Activated T-cell treated with anti-CD3 and anti-CD28 coated beads, Interleukin-2, amount 50 U/mL, for 24 hours (primary cell): ENCODE data around the gene INCA1.

Experiments
- DNase-seq: peaks from one replicate; pipeline ENCODE4 v3.0.0-alpha.2; 2020
- H3K27ac Mint-ChIP-seq: 2 replicates; pipeline ENCODE4 v1.8.0; 2020; ENCODE audit warnings: mild to moderate bottlenecking, mixed read lengths
- H3K27me3 Mint-ChIP-seq: 2 replicates; pipeline ENCODE4 v1.8.0; 2020; ENCODE audit warnings: mixed read lengths
- H3K36me3 Mint-ChIP-seq: 2 replicates; pipeline ENCODE4 v1.8.0; 2020; ENCODE audit warnings: low read depth, mixed read lengths
- H3K4me1 Mint-ChIP-seq: 2 replicates; pipeline ENCODE4 v1.8.0; 2020; ENCODE audit warnings: low read depth, mixed read lengths
- H3K4me3 Mint-ChIP-seq: 2 replicates; pipeline ENCODE4 v1.8.0; 2020; ENCODE audit warnings: mild to moderate bottlenecking, moderate library complexity, mixed read lengths
- H3K9me3 Mint-ChIP-seq: 2 replicates; pipeline ENCODE4 v1.8.0; 2020; ENCODE audit warnings: mixed read lengths

The INCA1 gene

DNA sequence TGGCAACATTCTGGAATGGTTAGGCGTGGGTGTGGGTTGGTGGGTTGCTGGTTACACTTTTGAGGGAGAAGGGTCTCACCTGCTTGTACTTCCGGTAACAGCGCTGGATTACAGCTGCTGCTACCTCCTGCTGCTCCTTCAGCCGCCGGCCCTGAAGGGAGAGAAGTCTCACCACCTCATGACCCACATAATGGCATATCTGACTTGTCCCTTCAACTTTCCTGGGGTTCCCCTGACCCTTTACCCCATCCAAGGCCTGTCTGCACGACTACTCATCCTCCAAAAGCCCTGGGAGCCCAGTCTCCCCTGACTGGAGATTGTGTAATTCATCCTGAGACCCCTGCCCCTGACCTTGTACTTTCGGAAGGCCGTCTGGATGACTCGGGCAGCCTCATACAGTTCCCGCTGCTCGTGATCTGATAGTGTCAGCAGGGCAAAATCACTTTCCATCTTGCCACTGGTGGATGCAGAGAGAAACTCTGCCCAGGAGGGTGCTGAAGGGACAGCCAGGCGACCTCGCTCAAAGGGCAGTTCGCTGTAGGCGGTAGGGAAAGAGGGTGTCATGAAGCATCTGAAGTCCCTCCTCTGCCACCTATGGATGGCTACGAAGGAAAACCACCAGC lies 27.7 kb downstream of the INCA1 start:
- Mint-ChIP-seq H3K4me1 (peaks cover 43% of the 10 kb centered on the region), H3K27ac (no peak overlapping the region), H3K9me3 (peaks cover 5% of the 10 kb centered on the region), H3K4me3 (no peak overlapping the region), H3K27me3 (no peaks in the 10 kb centered on the region), H3K36me3 (peaks cover 9% of the 10 kb centered on the region)
- peak; percentile 75 for DNase-seq

DNA sequence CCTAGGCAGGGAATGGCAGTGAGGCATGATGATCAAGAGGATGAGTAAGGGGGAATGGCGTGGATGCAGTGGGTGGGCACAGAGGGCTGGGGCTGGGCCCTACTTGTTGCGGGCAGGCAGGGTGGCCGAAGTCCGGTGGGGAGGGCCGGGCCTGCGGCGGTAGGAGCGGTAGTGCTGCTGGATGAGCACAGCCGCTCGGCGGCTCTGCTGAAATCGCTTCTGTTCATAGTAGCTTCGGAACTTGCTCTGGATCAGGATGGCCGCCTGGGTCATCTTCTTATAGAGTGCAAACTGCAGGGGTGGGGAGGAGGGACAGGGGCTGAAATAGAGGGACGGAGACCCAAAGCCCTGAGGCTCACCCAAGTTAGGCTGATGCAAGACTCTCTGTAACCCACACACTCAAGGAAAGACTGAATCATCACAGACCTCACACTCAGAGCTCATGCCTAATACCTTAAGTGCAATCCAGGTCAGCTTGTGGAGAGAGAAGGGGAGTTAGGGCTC lies 28.2 kb downstream of the INCA1 start:
- Mint-ChIP-seq H3K4me1 (peaks cover 43% of the 10 kb centered on the region), H3K36me3 (peaks cover 10% of the 10 kb centered on the region), H3K4me3 (no peak overlapping the region), H3K9me3 (peaks cover 5% of the 10 kb centered on the region), H3K27me3 (no peaks in the 10 kb centered on the region), H3K27ac (no peak overlapping the region)
- DNase-seq: peak; percentile 78

DNA sequence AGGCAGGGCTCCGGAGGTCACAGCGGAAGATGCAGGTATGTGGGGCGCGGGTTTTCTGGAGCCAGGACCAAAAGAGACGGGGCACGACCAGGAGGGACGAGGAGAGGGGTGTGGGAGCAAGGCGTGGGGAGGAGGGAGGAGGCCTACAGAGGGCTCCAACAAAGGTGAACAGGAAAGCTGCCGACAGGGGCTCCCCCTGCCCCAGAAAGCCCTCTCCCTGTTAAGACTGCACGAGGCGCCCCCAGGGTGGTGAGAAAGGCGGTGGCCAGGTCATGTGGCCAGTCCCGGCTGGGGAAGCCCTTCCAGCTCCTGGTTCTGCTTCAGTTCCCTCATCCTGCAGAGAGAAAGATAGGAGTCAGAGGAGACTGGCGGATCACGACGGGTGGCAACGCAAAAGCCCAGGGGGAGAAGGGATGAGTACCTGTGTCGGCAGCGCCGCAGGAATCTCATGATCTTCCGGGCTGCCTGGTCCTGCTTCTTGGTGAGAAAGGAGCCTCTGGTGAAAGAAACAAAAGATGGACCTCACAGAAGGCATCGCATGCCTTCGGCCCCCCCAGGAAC lies 28.8 kb downstream of the INCA1 start:
- no peak overlapping the region for H3K4me3 Mint-ChIP-seq
- H3K27me3 Mint-ChIP-seq: no peaks in the 10 kb centered on the region
- no peak overlapping the region for H3K27ac Mint-ChIP-seq
- peaks cover 43% of the 10 kb centered on the region for H3K4me1 Mint-ChIP-seq
- DNase-seq: peak; percentile 73
- peaks cover 5% of the 10 kb centered on the region for H3K9me3 Mint-ChIP-seq
- peaks cover 15% of the 10 kb centered on the region for H3K36me3 Mint-ChIP-seq

DNA sequence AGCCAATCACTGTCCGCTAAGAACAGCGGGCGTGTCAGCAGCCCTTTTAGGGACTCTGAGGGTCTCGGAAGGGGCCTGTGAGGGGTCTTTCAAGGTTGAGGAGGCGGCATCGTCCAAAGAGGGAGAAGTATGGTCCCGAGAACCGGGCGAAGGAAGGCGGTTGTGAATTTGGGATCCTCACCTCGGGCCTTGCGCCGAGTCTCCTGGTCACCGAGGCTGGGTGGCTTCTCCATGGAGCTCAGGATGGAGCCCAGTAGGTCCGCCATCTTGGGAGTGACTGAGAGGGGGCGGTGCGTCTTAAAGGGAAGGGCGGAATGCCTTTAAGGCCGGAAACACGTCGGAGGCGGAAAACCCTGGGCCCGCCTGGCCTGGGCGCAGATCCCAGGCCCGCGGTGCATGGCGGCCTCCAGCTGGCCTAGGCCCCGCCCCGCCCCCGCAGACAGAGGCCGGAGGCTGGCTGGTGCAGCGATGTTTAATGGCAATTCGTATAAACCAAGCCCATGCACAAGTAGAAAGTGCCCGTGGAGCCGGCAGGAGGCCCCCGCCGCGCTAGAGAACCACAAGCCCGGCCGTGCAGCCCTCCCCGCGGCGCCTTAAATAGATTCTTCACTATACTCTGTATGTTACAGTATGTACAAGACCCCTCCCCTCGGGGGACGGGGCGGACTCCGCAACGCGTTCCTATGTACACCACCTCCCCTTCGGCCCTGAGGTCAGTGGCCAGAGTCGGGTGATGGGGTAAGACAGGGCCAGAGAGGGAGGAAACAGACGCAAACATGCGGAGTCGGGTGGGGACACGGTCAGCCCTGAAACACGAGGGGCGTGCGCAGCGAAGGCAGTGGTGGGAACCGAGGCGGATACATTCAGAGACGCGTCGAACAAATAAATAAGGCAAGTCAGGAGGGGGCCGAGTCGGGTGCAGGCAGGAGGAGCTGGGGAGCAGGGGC lies 29.5 kb downstream of the INCA1 start, which contains the start of gene SPAG7:
Gene SPAG7, minus strand, starts transcription at position 279 of the 947 bp plus-strand sequence. Its CDS starts 13 bp downstream, at position 266.
- Mint-ChIP-seq H3K4me1 (peaks cover 43% of the 10 kb centered on the region), H3K36me3 (peaks cover 17% of the 10 kb centered on the region), H3K9me3 (peaks cover 5% of the 10 kb centered on the region), H3K27ac (no peak within 1 kb of the TSS), H3K4me3 (no peak within 1 kb of the TSS), H3K27me3 (no peaks in the 10 kb centered on the region)
- peak; percentile 98 for DNase-seq

DNA sequence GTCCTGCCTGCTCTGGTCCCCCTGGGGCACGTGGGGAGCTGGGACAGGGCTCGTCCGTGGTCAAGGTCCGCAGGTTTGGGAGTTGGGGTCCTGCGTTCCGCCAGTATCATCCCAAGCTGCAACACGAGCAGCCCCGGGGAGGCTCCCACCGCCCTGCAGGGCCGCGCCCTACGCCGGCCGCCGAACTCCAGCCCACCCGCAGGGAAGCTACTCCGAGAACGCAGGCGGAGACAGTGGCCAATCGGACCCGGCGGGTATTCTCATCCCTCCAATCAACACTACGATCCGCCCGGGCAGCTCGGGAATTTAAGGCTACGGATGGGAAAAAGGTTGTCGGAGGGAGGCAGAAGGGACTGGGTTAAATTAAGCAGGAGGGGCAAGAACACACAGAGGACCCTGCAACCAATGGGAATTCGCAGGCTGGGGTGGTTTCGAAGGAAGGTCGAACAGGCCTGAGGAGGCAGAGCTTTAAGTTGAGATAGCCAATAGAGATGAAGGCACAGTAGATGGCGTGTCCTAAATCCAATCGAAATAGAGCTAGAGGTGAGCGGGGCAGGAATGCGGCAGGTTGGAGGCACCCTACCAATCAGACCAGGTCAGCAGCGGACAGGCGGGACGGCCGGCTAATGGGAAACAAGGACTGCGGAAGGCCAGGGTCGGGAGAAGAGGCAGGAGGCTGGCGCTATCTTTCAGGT lies 30.3 kb downstream of the INCA1 start:
- H3K27ac Mint-ChIP-seq: no peak overlapping the region

DNA sequence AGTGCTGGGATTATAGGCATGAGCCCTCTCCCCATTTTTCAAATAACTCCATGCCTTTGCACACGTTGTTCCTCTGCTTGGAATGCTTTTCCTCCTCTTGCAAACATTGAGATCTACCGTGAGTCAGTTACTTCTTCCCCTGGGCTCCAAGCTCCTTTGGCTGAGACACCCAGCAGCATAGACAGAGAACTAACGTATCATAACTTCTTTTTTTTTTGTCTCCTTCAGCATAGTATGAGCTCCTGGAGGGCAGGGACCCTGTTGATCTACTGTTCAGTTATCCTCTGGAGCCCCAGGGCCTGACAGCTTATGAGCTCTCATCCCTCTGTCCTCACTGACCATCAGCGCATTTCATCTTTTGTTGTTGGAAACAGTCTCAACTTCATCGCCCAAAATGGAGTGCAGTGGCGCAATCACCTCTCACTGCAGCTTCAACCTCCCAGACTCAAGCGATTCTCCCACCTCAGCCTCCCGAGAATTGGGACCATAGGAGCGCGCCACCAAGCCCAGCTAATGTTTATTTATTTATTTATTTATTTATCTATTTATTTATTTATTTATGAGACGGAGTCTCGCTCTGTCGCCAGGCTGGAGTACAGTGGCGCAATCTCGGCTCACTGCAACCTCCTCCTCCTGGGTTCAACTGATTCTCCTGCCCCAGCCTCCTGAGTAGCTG lies 31.9 kb downstream of the INCA1 start:
- H3K36me3 Mint-ChIP-seq: peaks cover 24% of the 10 kb centered on the region
- DNase-seq: no peak
- H3K4me1 Mint-ChIP-seq: peaks cover 33% of the 10 kb centered on the region
- peak overlapping the region; percentile 53 for H3K27ac Mint-ChIP-seq
- no peaks in the 10 kb centered on the region for H3K27me3 Mint-ChIP-seq
- peak overlapping the region; percentile 46 for H3K4me3 Mint-ChIP-seq
- H3K9me3 Mint-ChIP-seq: peaks cover 5% of the 10 kb centered on the region

More for the DNA sequence above, 30.3 kb downstream of the INCA1 start:
- Mint-ChIP-seq H3K4me1 (peaks cover 43% of the 10 kb centered on the region), H3K9me3 (peaks cover 5% of the 10 kb centered on the region), H3K27me3 (no peaks in the 10 kb centered on the region), H3K4me3 (no peak overlapping the region), H3K36me3 (peaks cover 17% of the 10 kb centered on the region)
- DNase-seq: no peak

DNA sequence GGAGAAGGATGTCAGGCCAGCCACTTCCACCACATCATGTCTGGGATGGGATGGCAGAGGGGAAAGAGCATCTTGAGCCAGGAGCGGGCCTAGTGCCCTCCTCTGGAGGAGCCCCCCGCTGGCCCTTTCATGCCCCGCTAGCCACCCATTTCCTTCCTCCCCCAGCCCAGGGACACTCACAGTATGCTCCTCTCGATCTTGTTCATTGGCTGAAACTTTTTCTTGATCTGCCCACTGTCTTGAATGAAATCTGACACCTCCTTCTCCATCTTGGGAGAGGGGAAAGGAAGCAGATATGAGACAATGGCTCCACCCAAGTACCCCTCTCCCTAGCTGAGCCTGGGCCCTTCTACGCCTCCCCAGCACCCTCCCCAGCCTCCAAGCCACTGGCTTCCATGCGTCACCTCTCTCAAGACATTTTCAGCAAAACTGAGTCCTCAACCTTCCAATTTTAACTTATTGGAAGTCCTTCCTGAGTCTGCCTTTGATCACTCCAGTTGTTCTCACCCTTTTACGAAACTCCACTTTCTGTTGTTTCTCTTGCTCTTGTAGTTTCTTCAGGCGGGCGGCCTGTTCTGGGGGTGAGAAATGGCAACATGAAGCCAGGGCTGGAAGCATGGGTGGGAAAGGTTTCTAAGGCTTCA lies 36.9 kb downstream of the INCA1 start:
- Mint-ChIP-seq H3K36me3 (peaks cover 56% of the 10 kb centered on the region), H3K9me3 (no peaks in the 10 kb centered on the region), H3K27ac (peak overlapping the region; percentile 22), H3K4me3 (no peak overlapping the region), H3K27me3 (no peaks in the 10 kb centered on the region), H3K4me1 (peaks cover 6% of the 10 kb centered on the region)
- DNase-seq: no peak

DNA sequence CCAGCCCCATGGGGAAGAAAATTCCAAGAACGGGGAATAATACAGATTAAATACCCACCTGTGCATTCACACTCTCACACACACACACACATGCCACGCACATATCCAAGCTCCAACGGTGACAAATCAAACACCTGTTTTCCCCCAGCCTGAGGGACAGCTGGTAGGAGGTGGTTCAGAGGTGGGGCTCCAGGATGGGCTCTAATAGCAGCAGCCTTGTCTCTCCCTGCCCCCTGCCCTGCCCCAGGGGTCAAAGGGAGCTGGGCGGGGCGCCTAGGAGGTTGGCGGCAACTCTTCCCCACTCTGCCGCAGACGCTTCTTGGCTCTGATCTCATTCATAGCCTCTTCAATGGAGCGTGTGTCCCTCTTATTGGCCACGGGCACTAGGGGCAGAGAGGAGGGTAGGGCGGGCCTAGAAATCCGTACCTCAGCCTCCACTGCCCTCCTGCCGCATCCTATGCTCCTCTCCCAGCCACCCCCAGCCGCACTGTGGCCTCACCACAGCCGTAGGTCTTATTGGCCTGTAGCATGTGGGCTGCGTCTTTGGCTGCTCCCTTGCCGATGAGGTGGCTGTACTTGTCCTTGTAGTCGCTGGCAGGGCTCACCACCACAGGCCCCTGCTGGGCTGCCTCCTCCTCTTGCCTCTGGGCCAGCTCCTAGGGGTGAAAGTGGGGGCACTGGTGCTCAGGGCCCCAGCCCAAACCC lies 37.9 kb downstream of the INCA1 start:
- DNase-seq: no peak
- no peak overlapping the region for H3K4me3 Mint-ChIP-seq
- H3K27me3 Mint-ChIP-seq: no peaks in the 10 kb centered on the region
- H3K27ac Mint-ChIP-seq: peak overlapping the region; percentile 58
- peaks cover 49% of the 10 kb centered on the region for H3K36me3 Mint-ChIP-seq
- no peaks in the 10 kb centered on the region for H3K9me3 Mint-ChIP-seq
- peaks cover 2% of the 10 kb centered on the region for H3K4me1 Mint-ChIP-seq

DNA sequence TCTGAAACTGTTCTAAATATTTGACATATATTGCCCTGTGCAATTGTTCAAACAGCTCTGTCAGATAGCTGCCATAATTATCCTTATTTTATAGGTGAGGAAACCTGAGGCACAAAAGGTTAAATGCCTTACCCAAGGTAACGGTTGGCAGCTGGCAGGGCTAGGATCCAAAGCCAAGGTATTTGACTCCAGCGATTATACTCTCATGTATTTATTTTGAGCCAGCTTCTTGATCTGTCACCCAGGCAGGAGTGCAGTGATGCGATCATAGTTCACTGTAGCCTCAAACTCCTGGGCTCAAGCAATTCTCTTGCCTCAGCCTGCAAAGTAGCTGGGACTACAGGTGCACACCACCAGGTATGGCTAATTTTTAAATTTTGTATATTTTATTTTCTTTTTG lies 39.2 kb downstream of the INCA1 start:
- Mint-ChIP-seq H3K4me3 (no peak overlapping the region), H3K9me3 (no peaks in the 10 kb centered on the region), H3K27ac (no peak overlapping the region), H3K36me3 (peaks cover 42% of the 10 kb centered on the region), H3K27me3 (no peaks in the 10 kb centered on the region), H3K4me1 (peaks cover 2% of the 10 kb centered on the region)
- DNase-seq: no peak

DNA sequence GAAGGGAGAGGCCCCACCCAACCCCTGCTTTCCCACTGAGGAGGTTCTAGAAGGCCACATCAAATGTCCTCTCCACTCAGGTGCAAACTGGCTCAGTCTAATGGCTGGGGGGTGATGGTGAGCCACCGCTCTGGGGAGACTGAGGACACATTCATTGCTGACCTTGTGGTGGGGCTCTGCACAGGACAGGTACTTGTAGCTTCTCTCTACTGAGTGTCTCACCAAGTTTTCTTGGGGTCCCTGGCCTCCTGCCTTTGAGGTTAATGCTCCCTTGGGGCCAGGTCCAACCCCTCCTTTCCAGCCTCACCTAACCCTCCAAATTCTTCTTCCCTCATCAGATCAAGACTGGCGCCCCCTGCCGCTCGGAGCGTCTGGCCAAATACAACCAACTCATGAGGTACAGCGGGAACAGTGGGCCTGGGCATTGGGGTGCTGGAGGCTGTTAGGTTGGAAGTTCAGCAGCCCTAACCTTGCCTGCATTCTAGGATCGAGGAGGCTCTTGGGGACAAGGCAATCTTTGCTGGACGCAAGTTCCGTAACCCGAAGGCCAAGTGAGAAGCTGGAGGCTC lies 40.7 kb downstream of the INCA1 start:
- Mint-ChIP-seq H3K36me3 (peaks cover 39% of the 10 kb centered on the region), H3K4me1 (peaks cover 2% of the 10 kb centered on the region), H3K27me3 (no peaks in the 10 kb centered on the region), H3K27ac (no peak overlapping the region), H3K9me3 (no peaks in the 10 kb centered on the region), H3K4me3 (no peak overlapping the region)
- peak; percentile 58 for DNase-seq

DNA sequence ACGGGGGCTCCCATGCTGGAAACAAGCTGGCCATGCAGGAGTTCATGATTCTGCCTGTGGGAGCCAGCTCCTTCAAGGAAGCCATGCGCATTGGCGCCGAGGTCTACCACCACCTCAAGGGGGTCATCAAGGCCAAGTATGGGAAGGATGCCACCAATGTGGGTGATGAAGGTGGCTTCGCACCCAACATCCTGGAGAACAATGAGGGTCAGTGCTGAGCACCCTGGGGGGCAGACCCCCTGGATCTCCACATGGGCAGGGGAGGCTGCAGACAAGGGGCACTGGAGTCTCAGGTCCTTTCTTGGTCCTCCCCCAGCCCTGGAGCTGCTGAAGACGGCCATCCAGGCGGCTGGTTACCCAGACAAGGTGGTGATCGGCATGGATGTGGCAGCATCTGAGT lies 42.2 kb downstream of the INCA1 start:
- Mint-ChIP-seq H3K4me1 (peaks cover 17% of the 10 kb centered on the region), H3K4me3 (no peak overlapping the region), H3K27me3 (no peaks in the 10 kb centered on the region), H3K27ac (no peak overlapping the region), H3K36me3 (peaks cover 34% of the 10 kb centered on the region), H3K9me3 (no peaks in the 10 kb centered on the region)
- no peak for DNase-seq

DNA sequence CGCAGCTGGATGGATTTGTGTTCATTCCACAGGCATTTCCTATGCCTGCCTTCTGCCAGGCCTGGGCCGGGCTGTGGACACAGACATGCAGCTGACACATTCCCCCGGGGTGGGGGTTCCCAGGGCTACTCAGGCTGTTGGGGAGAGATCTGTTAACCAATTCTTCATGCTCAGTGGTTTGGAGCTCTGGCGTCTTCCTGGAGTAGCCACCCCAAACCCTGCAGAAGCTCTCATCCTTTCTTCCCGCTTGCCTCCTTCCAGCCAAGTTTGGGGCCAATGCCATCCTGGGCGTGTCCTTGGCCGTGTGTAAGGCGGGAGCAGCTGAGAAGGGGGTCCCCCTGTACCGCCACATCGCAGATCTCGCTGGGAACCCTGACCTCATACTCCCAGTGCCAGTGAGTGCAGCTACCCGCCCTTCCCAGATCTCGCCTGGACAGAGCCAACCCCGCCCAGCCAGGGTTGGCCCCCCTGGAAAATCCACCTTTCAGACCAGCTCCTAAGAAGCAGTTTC lies 43.8 kb downstream of the INCA1 start:
- no peaks in the 10 kb centered on the region for H3K27me3 Mint-ChIP-seq
- H3K4me3 Mint-ChIP-seq: no peak overlapping the region
- no peak overlapping the region for H3K27ac Mint-ChIP-seq
- H3K4me1 Mint-ChIP-seq: peaks cover 17% of the 10 kb centered on the region
- H3K36me3 Mint-ChIP-seq: peaks cover 21% of the 10 kb centered on the region
- no peaks in the 10 kb centered on the region for H3K9me3 Mint-ChIP-seq
- no peak for DNase-seq
